Kidney (tissue), 14 donors: ENCODE measurements around the gene DNAH3. TPM values are rescaled to one million over a fixed set of nuclear protein-coding genes. Genes with fewer than 3 reads are reported as not detected.

Source experiments
- DNase-seq, 5 donors: peaks; one replicate each; pipeline ENCODE4 v3.0.0-alpha.2; 2013 to 2020
- FAIRE-seq: peaks from 2 replicates; lab custom pipeline; 2012; peaks lifted over from hg19 to GRCh38; lab: Jason Lieb, UNC
- H3K27ac ChIP-seq, 2 donors: one replicate each; pipeline ENCODE4 v1.7.0; 2013; ENCODE audit warnings: low read depth in 2 of 2, low read length in 2 of 2, inconsistent platforms in 1 of 2
- H3K27me3 ChIP-seq: one replicate; pipeline ENCODE4 v1.7.1; 2013; ENCODE audit warnings: low read length, inconsistent platforms; ENCODE audit not compliant: control insufficient read depth, insufficient read depth
- H3K36me3 ChIP-seq, 3 donors: one replicate each; pipeline versions ENCODE4 v1.7.0 to v1.7.1; 2013; ENCODE audit warnings: low read length in 3 of 3, control low read depth in 1 of 3, inconsistent platforms in 1 of 3; ENCODE audit not compliant: insufficient read depth in 3 of 3, control insufficient read depth in 2 of 3
- H3K4me1 ChIP-seq, 3 donors: one replicate each; pipeline versions ENCODE4 v1.7.0 to v1.7.1; 2013; ENCODE audit warnings: low read length in 3 of 3, inconsistent platforms in 1 of 3, low read depth in 1 of 3; ENCODE audit not compliant: control insufficient read depth in 2 of 3, insufficient read depth in 2 of 3
- H3K4me3 ChIP-seq, 3 donors: one replicate each; pipeline versions ENCODE4 v1.7.0 to v1.8.1; 2013; ENCODE audit warnings: low read length in 3 of 3, control low read depth in 1 of 3, inconsistent platforms in 1 of 3
- H3K9ac ChIP-seq, 3 donors: one replicate each; pipeline versions ENCODE4 v1.7.0 to v1.7.1; 2013; ENCODE audit warnings: low read length in 3 of 3, control low read depth in 1 of 3, inconsistent platforms in 1 of 3
- H3K9me3 ChIP-seq, 3 donors: one replicate each; pipeline versions ENCODE4 v1.7.0 to v1.7.1; 2013; ENCODE audit warnings: low read length in 3 of 3, control low read depth in 1 of 3, inconsistent platforms in 1 of 3; ENCODE audit not compliant: control insufficient read depth in 2 of 3, insufficient read depth in 1 of 3
- intact Hi-C: fragments of 100-400 bp; cut with DNase I; formaldehyde crosslinking; loops from one replicate; pipeline ENCODE4 v1.11.1; 2022
- polyA plus RNA-seq: library from polyadenylated mRNA; stranded (reverse); fragments of 350-450 nt; fragmentation: Illumina TruSeq; extraction: RNeasy Lipid Tissue Mini Kit (QIAGEN cat#74804); gene quantifications from one replicate; pipeline ENCODE4 v1.2.3, GENCODE V29; 2014; ENCODE audit warnings: low read depth, low replicate concordance; ENCODE audit not compliant: insufficient read depth
- total RNA-seq: library from RNA; stranded (reverse); fragmentation: NEBNext Ultra II Directional; extraction: Animal tissue kit (Norgen Biotek cat#: 25700); gene quantifications from one replicate; pipeline ENCODE4 v1.2.1, GENCODE V29; 2021
- TF ChIP-seq, protein P1 (sequence below): IDR thresholded peaks from 3 replicates; pipeline ENCODE4 v1.5.1; 2012; ENCODE audit warnings: mild to moderate bottlenecking, moderate library complexity, borderline replicate concordance; ENCODE audit not compliant: insufficient read depth; ENCODE audit errors: extremely low read depth
- donor health status: control.
- donor health status: control.
- donor health status: control.
- donor health status: control.
- donor health status: control.
- donor health status: DM: yes; HTN: yes; CAD: no.
- donor health status: Normal renal cell carcinoma (clear cell type).

The DNAH3 gene
- total and polyA plus RNA-seq, 2 donors from 2014 or later = 0.19 to 0.57 TPM

DNA sequence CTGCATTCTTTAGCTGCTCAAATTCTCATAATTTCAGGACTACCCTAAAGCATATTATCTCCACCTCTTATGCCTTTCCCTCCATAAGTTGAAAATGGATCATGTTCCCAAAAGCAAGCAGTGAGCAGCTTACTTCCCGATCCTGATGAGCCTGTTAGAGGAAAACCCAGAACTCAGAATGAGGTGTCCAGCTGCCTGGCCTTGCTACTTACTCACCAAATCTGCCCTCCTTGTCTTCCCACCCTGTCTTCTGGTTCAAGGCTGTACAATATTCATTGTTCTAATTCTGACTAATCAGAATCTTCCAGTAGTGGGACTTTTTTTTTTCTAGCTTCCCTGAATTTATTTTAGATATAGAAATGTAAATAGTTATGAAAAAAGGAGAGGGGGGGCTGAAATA is 239.3 kb downstream of the DNAH3 start:
- no peaks in the 10 kb centered on the region for H3K9me3 ChIP-seq
- peak overlapping the region; percentile 19 to 57 for H3K27ac ChIP-seq
- no peaks in the 10 kb centered on the region for H3K27me3 ChIP-seq
- no peak overlapping the region for H3K9ac ChIP-seq
- TF ChIP-seq, protein P1, sequence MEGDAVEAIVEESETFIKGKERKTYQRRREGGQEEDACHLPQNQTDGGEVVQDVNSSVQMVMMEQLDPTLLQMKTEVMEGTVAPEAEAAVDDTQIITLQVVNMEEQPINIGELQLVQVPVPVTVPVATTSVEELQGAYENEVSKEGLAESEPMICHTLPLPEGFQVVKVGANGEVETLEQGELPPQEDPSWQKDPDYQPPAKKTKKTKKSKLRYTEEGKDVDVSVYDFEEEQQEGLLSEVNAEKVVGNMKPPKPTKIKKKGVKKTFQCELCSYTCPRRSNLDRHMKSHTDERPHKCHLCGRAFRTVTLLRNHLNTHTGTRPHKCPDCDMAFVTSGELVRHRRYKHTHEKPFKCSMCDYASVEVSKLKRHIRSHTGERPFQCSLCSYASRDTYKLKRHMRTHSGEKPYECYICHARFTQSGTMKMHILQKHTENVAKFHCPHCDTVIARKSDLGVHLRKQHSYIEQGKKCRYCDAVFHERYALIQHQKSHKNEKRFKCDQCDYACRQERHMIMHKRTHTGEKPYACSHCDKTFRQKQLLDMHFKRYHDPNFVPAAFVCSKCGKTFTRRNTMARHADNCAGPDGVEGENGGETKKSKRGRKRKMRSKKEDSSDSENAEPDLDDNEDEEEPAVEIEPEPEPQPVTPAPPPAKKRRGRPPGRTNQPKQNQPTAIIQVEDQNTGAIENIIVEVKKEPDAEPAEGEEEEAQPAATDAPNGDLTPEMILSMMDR = no peak
- no peak for DNase-seq
- no peaks in the 10 kb centered on the region for H3K36me3 ChIP-seq
- H3K4me1 ChIP-seq = peaks cover 0 to 8% (median 6%) of the 10 kb centered on the region in 3 donors
- intact Hi-C loops = no loop called here
- no peak overlapping the region for H3K4me3 ChIP-seq
- no peak for FAIRE-seq

DNA sequence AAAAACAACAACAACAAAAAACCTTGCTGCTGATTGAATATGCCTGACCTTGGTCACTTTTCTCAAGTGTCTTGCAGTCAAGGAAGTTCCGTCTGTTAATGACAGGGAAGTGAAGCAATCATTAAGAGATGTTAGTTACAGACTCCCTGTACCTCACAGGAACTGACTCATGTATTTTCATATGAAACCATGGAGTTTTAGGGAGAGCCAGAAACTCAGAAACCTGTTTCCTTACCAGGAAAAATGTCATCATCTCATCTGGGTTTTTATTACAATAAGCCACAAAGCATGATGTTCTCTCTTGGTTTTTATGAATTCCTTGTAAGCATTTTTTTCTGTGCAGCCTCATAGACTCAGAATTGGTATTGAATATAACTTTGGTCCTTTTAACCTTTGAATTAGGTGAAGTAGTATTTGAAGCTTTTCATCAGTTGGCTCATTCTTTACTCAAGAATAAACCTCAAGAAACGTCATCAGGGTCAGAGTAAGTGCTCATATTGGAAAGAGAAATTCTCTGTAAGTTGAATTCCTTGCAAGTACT is 239.8 kb downstream of the DNAH3 start:
- FAIRE-seq = peak; percentile 53
- H3K27ac ChIP-seq = peak overlapping the region; percentile 19 to 57
- H3K9ac ChIP-seq = no peak overlapping the region
- no peaks in the 10 kb centered on the region for H3K9me3 ChIP-seq
- TF ChIP-seq, protein P1 = no peak
- DNase-seq = peak in 1 of 5 donors; percentile 40
- intact Hi-C loops = no loop called here
- H3K4me3 ChIP-seq = no peak overlapping the region
- peaks cover 2 to 13% (median 9%) of the 10 kb centered on the region in 3 donors for H3K4me1 ChIP-seq
- no peaks in the 10 kb centered on the region for H3K36me3 ChIP-seq
- no peaks in the 10 kb centered on the region for H3K27me3 ChIP-seq

DNA sequence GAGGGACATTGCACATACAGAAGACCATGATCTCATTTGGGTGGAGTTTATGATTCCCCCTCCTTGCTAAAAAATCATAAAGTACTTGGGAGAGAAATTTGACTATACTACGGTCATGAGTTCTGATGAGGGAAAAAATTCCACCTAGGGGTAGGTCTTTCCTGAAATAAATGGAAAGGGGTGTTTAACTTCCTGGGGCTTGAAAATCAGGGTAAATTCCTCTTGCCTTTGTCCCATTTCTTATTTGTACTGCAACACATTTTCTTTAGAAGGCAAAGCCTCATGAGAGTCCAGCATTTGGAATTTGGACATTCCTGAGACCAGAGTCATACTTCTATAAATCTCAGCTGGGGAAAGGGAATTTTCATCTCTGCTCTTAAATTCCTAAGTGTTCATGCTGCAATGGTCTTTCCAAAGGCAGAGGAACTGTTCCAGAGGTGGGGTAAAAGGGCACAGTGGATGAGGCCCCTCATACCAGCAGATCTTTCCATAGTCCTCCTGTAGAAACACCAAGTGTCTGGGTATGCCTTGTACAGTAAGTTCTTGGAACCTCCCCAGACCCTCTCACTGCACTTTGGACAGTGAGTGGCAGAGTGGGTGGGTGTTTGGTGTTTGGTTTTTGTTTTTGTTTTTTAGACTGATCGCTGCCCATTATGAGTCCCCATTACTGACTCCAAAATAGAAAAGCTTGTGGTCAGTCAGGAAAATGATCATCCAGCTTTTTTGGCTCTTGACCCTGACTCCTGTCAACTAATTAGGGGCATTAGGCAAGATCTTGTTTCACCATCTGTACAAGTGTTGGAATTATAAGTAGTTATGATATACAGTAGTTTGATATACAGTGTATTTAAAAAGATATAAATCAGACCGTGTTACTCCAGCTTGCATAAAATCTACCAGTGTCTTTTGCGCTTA is 244.0 kb downstream of the DNAH3 start:
- no peak overlapping the region for H3K9ac ChIP-seq
- FAIRE-seq (no peak), DNase-seq (peak in 3 of 5 donors; percentile 14 to 82 (median 61))
- TF ChIP-seq, protein P1 = no peak
- H3K4me1 ChIP-seq = peaks cover 2 to 28% (median 24%) of the 10 kb centered on the region in 3 donors
- peak overlapping the region; percentile 36 to 66 for H3K27ac ChIP-seq
- no peaks in the 10 kb centered on the region for H3K36me3 ChIP-seq
- H3K27me3 ChIP-seq = no peaks in the 10 kb centered on the region
- no peak overlapping the region for H3K4me3 ChIP-seq
- no peaks in the 10 kb centered on the region for H3K9me3 ChIP-seq
- intact Hi-C loops = no loop called here
